GM18498 (cell line): ENCODE measurements around the gene SPATA24.
A peak's percentile ranks its signal among the peaks of the same experiment; 100 is the strongest.
"Not testable (repeated sequence)": the region's sequence is repeated elsewhere in the genome, so short reads cannot be mapped to it uniquely, and the experiment has no call there.

Experiments
- ATAC-seq: cut with Tn5 transposase; IDR thresholded peaks from one replicate; pipeline ENCODE4 v1.9.1; 2021; ENCODE audit warnings: mild to moderate bottlenecking, moderate library complexity; ENCODE audit not compliant: unreplicated experiment

Gene SPATA24

DNA sequence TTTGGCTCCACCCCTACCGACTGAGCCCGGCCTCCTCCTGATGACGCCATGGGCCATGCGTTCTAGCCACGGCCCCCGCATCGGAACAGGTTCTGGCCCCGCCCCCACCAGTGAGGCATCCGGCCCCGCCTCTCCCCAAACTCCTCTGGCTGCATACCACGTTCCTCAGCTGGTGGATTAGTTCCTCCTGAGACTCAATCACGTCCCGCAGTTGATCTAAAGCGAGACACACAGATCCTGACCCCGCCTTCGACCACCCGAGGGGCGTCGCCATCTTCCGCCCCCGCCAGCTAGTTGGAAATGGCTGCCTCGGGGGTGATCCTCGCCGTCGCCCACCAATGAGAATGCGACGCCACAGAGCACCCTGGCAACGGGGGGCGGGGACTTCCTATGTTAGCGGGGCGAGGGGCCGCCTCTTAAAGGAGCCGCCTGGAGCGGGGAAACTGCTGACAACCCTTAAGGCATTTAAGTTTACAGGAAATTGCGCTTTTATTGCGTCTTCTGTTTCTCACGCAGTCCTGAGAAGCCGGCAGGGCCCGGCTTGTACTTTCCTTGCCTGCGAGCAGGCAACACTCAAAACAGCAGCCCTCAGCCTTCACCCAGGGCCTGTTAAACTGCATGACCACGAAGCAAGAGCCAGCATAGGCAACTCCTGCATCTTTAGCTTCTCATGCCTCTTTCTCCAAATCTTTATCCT is at the start of gene SPATA24:
Gene SPATA24 (minus strand): TSS at position 303 of the 697 bp plus-strand sequence. CDS start 29 bp downstream, at position 274.
- ATAC-seq: peak; percentile 84

DNA sequence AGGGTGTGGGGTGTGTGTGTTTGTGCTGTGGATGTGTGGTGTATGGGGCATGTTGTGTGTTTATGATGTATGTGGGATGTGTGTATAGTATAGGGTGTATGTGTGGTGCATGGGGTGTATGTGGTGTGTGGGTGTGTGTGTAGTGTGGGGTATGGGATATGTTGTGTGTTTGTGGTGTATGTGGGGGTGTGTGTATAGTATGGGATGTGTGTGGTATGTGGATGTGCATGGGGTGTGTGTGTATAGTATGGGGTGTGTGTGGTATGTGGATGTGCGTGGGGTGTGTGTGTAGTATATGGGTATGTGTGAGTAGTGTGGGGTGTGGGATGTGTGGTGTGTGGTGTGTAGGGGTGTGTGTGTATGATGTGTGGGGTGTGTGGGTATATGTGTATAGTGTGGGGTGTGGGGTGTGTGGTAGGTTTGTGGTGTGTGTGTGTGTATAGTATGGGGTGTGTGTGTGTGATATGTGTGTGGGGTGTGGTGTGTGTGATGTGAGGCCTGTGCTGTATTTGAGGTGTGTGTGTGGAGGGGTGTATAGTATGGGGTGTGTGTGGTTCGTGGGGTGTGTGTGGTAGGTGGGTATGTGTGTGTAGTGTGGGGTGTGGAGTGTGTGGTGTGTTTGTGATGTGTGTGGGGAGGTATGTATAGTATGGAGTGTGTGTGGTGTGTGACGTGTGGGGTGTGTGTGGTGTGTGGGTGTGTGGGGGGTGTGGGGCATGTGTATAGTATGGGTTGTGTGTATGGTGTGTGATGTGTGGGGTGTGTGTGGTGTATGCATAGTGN is 48.2 kb upstream of the SPATA24 start:
- no peak for ATAC-seq

- ATAC-seq: no peak
Observed at GRCh38 chr5:139451176-139451575, 47.3 kb upstream of the SPATA24 start.

DNA sequence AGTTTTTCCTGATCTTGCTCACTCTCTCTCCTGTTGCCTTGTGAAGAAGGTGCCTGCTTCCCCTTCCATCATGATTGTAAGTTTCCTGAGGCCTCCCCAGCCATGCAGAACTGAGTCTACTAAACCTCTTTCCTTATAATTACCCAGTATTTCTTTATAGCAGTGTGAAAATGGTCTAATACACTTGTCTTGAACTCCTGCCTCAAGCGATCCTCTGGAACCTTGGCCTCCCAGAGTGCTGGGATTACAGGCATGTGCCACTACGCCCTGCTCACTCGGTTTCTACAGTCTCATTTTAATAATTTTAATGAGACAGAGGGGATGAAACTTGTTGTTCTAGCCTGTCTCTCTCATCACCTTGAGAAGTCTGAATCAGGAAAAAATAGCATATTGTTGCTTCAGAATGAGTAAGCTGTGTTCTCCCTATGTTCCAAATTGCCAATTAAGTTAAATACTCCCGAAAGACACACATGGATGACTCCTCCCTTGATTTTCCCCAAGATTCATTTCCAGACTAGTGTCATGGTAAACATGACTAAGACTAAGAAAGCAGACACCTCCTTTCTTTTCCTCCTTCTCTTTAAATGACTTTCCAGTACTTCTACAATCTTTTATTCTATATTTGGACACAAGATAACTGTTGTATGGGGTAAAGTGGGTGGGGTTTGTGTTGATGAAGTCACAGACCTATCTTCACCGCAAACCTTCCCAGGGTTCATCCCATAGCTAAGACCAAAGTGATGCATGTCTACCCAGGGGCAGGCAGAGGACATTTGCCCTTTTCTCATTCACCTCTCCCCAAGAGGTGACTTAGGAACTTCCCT is 43.3 kb upstream of the SPATA24 start:
- ATAC-seq: peak; percentile 60

- ATAC-seq: no peak
Observed at GRCh38 chr5:139445325-139446170, 41.7 kb upstream of the SPATA24 start.

GRCh38 chr5:139443831-139444453 is 40.1 kb upstream of the SPATA24 start:
- ATAC-seq: no peak

DNA sequence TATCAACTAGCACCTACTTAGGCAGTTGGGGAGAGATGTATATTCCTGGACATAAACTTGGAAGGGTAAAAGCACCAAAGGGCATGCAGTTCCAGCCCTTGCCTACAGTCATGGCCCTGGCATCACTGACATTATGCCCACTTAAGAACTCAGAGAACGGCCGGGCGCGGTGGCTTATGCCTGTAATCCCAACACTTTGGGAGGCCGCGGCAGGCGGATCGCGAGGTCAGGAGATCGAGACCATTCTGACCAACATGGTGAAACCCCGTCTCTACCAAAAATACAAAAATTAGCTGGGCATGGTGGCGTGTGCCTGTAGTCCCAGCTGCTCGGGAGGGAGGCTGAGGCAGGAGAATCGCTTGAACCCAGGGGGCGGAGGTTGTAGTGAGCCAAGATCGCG is 36.5 kb upstream of the SPATA24 start:
- not testable (repeated sequence) for ATAC-seq

GRCh38 chr5:139439013-139439903 is 35.4 kb upstream of the SPATA24 start, which contains the start of gene DNAJC18:
DNAJC18 (minus strand) TSS chr5:139439525; CDS start chr5:139439445, 80 bp downstream.
- peak; percentile 92 for ATAC-seq

- ATAC-seq: no peak
Observed at GRCh38 chr5:139438707-139439012, 34.8 kb upstream of the SPATA24 start.

DNA sequence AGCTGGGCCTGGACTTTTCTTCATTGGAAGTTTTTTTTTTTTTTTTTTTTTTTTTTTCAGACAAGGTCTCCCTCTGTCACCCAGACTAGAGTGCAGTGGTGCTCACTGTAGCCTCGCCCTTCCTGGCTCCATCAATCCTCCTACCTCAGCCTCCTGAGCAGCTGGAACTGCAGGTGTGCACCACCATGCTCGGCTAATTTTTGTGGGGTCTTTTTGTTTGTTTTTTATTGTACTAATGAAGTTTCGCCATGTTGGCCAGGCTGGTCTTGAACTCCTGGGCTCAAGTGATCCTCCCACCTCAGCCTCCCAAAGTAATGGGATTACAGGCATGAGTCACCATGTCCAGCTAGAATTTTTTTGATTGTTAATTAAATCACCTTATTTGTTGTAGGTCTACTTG is 31.8 kb upstream of the SPATA24 start:
- no peak for ATAC-seq

DNA sequence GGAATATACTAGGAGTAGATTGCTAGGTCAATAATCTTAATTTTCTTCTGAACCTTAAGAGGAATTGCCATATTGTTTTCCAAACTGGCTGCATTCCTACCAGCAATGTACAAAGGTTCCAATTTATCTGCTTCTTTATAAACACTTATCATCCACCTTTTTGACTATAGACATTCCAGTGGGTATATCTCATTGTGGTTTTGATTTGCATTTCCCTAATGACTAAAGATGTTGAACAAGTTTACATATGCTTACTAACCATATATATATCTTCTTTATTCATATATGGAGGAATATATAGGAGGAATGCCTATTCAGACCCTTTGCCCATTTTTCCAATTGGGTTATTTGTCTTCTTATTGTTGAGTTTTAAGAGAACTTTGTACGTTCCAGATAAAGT is 27.8 kb upstream of the SPATA24 start:
- ATAC-seq: no peak

- no peak for ATAC-seq
Observed at GRCh38 chr5:139430015-139430414, 26.1 kb upstream of the SPATA24 start.

GRCh38 chr5:139426203-139426885 is 22.5 kb upstream of the SPATA24 start:
- no peak for ATAC-seq

GRCh38 chr5:139425497-139425896 is 21.6 kb upstream of the SPATA24 start:
- ATAC-seq: no peak

- ATAC-seq: no peak
Observed at GRCh38 chr5:139422307-139422893, 18.5 kb upstream of the SPATA24 start.

DNA sequence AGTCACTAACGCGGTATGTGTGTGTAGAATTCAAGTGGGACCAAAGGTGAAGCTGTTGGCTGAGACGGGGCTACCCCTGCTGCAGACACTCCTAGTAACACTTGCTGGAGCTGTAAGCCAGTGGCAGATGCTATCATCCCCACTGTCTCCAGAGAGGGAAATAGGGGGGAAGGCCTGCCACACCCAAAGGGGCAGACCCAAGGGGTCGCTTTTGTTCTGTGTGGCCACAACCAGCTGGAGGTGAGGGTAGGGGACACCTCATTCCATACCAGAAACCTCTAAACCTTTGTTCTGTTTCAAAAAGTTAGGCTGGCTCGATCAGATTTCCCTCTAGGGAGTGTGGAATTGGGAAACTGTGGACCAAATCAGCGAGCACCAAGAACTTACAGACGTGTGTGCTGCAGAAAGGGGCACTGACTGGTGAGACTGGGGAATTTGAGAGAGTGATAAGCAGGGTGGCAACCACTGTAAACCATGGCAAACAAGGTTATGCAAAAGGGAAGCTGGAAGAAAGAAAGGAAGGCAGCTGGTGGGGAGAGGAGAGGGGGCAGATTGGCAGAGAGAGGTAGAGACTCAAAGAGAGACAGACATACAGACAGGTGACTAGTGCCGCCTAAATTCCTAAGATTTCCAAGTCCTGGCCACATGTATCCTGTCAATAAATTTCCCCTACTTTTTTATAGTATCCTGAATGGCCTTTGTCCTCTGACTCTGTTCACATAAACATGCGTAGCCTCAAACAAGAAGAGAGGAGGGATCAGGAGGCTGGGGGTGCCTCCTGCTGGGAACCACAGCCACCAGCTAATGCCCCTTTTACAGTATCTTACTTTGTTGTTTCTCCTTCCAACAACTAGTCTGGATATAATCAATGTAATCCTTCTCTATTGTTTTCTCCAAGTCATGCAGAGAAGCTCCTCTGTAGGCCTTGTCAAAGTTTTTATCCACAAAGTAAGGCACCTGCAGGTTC is 15.6 kb upstream of the SPATA24 start:
- ATAC-seq: no peak

GRCh38 chr5:139418793-139419192 is 14.9 kb upstream of the SPATA24 start:
- no peak for ATAC-seq
